ENCODE data around the gene ACHE. TPM values are rescaled to one million over a fixed set of nuclear protein-coding genes. Genes with fewer than 3 reads are reported as not detected.

The ACHE gene
- total RNA-seq, 2 donors from 2014 or later, result 2.8 to 9.4 TPM

DNA sequence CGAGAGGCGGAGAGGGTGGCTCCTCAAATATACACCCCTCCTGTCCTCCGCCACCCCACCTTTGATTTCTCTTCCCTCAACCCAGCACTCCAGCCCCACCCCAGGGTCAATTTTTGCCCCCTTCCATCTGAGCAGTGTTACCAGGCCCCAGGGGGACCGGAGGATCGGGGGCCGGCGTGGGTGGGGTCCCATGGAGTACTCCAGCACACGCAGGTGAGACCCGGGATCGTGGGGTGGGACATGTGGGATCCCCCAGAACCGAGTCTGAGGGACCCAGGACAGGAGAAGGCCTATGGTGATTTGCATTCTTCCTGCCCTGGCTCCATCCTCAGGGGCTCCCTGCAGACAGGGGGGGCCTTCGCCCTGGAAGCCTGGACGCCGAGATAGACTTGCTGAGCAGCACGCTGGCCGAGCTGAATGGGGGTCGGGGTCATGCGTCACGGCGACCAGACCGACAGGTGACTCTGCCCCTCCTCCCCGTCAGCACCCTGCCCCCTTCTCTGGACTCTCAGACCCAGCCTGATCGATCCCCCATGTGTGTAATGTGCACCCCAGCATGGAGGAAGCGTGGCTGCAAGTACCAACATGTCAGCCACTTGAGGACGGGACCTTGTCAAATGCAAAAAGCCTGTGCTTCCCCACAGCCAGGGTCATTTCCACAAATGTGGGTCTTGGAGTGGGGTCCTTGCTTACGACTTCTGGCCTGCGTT, 27.8 kb downstream of the ACHE start:
- intact Hi-C loops (cut with DNase I), result no loop called here
- DNase-seq (ENCODE audit: low spot score), result peak; percentile 75

DNA sequence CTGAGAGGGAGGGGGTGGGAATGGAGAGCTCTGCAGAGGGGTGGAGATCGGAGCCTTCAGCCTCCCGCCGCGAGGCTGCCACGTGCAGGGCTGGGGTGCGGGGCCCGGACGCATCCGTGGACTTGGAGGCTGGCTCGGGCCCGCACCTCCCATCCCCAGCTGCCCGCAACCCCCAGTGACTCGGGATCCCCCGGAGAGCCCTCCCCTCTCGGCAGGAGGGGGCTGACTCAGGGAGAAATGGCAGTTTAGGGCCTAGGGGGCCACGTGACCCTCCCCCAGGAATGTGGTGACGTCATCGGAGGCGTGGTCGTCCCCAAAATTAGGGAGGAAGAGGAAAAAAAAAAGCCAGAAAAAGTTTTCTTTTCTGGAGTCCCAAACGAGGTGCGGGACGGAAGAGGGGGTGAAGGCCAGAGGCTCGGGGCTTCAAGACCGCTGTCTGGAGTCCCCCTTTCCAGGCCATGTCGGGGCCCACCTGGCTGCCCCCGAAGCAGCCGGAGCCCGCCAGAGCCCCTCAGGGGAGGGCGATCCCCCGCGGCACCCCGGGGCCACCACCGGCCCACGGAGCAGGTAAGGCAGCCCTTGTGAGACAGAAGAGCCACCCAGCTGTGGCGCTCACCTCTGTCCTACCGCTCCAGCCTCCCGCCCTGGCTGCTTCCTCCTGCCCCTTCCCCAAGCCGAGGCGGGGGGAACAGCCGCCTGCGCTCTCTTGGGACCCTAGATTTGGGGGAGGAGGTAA, 28.5 kb downstream of the ACHE start, which contains the start of gene TRIP6:
TSS of gene TRIP6 (plus strand) at position 348 of the 736 bp plus-strand sequence. CDS start at position 459, 111 bp downstream.
- intact Hi-C loops (cut with DNase I), result no loop called here
- peak; percentile 97 for DNase-seq (ENCODE audit: low spot score)

DNA sequence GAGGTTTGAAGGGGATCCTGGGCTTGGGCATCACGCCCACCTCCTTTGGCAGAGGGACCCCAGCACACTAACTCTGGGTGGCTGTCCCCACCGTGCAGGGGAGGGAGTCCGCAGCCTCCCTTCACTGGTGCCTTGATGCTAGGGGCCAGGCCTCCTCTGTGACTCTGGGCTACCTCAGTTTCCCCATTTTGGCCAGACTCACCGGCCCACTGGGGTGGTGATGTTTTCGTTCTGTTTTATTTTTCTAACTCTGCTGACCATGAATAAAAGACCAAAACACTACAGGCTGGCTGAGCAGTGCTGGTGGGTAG, 29.0 kb downstream of the ACHE start:
- intact Hi-C loops (cut with DNase I), result no loop called here
- no peak for DNase-seq (ENCODE audit: low spot score)

DNA sequence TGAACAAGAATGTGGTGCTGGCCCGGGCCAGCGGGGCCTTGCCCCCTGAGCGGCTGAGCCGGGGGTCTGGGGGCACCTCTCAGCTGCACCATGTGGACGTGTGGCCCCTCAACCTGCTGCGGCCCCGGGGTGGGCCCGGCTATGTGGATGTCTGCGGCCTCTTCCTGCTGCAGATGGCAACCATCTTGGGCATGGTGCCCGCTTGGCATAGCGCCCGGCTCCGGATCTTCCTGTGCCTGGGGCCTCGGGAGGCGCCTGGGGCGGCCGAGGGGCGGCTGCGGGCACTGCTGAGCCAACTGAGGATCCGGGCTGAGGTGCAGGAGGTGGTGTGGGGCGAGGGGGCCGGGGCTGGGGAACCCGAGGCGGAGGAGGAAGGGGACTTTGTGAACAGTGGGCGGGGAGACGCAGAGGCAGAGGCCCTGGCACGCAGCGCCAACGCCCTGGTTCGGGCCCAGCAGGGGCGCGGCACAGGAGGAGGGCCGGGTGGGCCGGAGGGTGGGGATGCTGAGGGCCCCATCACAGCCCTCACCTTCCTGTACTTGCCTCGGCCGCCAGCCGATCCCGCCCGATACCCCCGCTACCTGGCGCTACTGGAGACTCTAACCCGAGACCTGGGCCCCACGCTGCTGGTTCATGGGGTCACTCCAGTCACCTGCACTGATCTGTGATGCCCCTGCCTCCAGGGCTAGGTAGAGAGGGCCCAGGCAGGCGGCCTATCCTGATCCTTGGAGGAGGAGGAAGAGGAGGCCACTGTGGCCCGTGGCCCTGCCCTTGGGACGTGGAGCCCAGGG, 29.6 kb downstream of the ACHE start:
- intact Hi-C loops (cut with DNase I), result no loop called here
- DNase-seq (ENCODE audit: low spot score), result peak; percentile 95

DNA sequence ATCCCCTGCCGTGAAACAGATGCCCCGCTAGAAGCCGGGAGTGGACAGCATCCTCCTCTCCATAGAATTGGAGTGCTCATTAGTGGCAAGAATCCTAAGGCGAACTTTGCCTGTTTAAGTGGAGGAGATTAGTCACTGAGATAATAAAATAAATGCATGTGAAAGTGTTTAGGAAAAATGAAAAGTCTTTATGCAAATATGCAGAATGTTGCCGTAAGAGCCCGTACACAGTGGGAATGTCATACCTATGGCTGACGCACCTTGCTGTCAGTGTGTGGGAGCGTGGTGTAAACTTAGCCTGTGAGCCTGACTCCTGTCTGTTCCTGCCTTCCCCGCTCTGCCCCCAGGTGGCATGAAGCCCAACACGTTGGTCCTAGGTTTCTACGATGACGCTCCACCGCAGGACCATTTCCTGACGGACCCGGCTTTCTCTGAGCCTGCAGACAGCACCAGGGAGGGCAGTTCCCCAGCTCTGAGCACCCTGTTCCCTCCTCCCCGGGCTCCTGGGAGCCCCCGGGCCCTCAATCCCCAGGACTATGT, 30.2 kb downstream of the ACHE start:
- intact Hi-C loops (cut with DNase I), result no loop called here
- no peak for DNase-seq (ENCODE audit: low spot score)

DNA sequence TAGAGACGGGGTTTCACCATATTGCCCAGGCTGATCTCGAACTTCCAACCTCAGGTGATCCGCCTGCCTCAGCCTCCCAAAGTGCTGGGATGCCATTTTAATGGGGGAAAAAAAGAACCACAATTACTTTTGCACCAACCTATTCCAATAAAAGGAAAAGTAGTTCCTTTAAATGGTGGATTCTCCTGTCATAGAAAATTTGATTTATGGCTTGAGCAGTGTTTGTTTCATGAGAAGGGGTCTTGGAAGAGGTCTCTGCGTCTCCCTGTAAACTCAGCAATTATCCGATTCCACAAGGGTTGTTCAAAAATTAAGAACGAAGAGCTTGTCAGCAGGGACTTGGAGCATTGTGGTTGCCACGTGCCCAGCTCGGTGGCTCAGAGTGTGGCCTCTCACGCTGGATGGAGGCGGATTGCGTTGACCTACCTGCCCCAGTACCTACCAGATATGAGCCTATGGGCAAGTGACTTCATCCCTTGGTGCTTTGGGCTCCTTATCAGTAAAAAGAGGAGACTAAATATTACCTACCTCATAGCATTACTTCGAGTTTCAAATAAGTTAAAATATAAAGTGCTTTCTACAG, 31.3 kb downstream of the ACHE start:
- intact Hi-C loops (cut with DNase I), result no loop called here
- no peak for DNase-seq (ENCODE audit: low spot score)

DNA sequence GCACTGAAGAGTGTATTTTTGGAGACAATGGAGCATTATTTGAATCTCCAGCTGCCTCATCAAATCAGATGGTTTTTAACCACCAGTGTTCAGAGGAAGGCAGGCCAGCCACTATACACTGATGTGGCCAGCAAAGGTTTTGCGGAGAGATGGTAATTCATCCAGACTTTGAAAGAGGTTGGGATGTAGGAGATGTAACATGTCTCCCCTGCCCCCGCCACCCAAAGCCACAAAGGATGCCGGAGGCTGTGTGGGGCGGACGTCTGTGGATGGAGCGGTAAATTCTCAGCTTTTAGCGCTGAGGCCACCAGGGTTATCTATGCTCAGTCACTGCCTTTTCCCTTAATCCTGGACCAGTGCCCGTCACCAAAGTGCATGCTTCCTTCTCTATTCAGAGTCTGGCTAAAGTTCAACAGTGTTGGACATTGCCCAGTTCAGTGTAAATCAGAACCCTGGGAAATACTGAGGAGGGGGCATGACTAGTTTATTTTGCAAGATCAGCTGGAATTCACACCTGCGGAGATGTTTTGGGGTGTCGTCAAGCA, 32.2 kb downstream of the ACHE start:
- intact Hi-C loops (cut with DNase I), result no loop called here
- peak; percentile 70 for DNase-seq (ENCODE audit: low spot score)

DNA sequence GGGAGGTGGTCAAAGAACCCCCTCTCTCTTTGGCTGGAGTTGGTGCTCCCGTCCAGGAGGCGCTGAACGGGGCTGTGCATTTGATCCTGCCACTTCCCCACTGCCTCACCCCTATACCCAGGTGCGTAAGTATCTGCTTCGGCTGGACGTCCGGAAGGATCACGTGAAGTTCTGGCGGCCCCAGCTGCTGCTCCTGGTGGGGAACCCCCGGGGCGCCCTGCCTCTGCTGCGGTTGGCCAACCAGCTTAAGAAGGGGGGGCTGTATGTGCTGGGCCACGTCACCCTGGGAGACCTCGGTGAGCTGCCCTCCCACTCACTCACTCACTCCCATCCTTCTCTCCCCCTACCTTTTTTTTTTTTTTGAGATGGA, 34.1 kb downstream of the ACHE start:
- DNase-seq (ENCODE audit: low spot score), result no peak
- intact Hi-C loops (cut with DNase I), result no loop called here

DNA sequence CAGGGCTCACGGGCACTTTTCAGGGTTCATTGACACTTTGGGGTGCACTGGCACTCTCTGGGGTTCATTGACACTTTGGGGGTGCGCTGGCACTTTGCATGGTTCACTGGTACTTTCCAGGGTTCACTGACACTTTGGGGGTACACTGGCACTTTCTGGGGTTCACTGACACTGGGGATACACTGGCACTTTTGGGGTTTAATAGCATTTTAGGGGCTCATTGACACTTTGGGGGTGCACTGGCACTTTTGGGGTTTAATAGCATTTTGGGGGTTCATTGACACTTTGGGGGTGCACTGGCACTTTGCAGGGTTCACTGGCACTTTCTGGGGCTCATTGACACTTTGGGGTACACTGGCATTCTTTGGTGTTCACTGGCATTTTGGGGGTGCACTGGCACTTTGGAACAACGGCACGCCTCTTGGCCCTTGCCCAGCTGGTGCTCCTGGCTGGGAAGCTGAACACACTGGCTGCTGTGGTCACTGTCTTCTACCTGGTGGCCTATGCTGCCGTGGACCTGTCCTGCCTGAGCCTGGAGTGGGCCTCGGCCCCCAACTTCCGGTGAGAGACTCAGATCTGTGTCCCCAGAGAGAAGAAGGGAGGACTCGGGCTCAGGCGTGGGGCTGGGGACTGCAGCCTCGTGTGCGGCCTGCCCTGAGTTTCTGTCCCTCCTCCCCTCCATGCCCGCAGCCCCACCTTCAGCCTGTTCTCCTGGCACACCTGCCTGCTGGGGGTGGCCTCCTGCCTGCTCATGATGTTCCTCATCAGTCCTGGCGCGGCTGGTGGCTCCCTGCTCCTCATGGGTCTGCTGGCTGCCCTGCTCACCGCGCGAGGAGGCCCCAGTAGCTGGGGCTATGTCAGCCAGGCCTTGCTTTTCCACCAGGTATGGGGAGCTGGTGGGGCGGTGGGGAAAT, 34.7 kb downstream of the ACHE start:
- DNase-seq (ENCODE audit: low spot score), result no peak
- intact Hi-C loops (cut with DNase I), result no loop called here

DNA sequence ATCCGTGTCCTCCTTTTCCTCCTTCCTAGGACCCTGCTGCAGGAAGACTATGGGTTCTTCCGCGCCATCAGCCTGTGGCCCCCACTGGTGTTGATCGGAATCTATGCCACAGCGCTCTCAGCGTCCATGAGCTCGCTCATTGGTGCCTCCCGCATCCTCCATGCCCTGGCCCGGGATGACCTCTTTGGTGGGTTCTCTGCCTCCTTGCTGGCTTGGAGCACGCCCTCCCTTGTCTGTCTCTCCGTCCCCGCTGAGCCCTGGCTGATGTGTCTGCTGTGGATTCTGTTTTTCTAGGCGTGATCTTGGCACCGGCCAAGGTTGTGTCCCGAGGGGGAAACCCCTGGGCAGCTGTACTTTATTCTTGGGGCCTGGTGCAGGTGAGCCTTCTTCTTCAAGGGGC, 35.8 kb downstream of the ACHE start:
- DNase-seq (ENCODE audit: low spot score), result peak; percentile 75
- intact Hi-C loops (cut with DNase I), result loop anchor here (10.0 kb wide), 2 partner anchors 135 to 295 kb away; partner anchors contain the start of gene EPO (in 1 of the 2)

DNA sequence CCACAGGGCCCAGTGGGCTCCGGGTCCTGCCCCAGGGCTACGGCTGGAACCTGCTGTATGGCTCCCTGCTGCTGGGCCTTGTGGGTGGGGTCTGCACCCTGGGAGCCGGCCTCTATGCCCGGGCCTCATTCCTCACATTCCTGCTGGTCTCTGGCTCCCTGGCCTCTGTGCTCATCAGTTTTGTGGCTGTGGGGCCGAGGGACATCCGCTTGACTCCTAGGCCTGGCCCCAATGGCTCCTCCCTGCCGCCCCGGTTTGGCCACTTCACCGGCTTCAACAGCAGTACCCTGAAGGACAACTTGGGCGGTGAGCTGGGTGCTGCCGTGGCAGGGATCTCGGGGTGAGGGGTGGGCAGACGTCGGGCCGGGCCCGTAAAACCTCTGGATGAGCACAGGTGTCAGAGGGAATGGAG, 38.8 kb downstream of the ACHE start:
- intact Hi-C loops (cut with DNase I), result loop anchor here (10.0 kb wide), 2 partner anchors 132 to 292 kb away; partner anchors contain the start of gene EPO (in 1 of the 2)
- peak; percentile 60 for DNase-seq (ENCODE audit: low spot score)

DNA sequence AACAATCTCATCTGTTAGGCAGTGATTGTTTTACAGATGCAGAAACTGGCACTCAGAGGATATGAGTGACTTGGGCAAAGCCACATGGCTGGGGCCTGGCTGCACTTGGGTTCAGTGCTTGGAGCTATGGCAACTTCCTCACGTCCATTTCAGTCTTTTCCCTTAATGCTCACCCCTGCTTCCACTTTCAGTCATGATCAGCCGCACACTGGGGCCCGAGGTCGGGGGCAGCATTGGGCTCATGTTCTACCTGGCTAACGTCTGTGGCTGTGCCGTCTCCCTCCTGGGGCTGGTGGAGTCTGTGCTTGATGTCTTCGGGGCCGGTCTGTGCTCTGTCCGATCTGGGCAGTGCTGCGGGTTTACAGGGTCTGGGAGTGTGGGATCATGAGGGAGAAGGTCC, 40.2 kb downstream of the ACHE start:
- peak; percentile 72 for DNase-seq (ENCODE audit: low spot score)
- intact Hi-C loops (cut with DNase I), result loop anchor here (10.0 kb wide), 2 partner anchors 131 to 291 kb away; partner anchors contain the start of gene EPO (in 1 of the 2)

DNA sequence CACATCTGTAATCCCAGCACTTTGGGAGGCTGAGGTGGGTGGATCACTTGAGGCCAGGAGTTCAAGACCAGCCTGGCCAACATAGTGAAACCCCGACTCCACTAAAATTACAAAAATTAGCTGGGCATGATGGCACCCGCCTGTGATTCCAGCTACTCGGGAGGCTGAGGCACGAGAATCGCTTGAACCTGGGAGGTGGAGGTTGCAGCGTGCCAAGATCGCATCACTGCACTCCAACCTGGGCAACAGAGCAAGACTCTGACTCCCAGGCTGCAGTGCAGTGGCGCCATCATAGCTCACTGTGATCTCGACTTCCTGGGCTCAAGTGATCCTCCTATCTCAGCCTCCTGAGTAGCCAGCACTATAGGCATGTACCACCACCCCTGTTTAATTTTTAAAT, 40.8 kb downstream of the ACHE start:
- DNase-seq (ENCODE audit: low spot score), result peak; percentile 71
- intact Hi-C loops (cut with DNase I), result loop anchor here (5.0 to 10.0 kb wide), 4 partner anchors 58 to 290 kb away; partner anchors contain the start of genes EPO (in 1 of the 2) and POP7 (in 1 of the 2)

DNA sequence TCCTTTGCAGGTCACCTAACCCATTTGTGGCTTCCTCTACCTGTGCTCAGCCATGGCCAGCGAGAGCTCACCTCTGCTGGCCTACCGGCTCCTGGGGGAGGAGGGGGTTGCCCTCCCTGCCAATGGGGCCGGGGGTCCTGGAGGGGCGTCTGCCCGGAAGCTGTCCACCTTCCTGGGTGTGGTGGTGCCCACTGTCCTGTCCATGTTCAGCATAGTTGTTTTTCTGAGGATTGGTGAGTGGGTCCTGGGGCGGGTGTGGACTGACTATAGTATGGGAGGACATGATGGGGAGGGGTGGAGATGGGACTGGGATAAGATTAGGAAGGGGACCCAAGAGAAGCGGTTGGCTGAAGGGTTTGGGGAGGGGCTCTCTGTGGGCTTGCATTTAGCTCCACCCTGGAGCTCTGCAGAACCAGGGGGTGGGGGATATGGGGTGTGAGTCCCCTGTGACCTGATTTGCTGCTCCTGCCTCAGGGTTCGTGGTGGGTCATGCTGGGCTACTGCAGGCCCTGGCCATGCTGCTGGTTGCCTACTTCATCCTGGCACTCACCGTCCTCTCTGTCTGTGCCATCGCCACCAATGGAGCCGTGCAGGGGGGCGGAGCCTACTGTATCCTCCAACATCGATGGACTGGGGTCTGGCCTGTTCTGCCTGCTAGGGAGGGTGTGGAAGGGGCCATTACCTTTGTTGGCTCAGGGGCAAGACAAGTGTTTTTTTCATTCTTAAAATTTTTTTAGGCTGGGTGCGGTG, 41.4 kb downstream of the ACHE start:
- intact Hi-C loops (cut with DNase I), result loop anchor here (5.0 to 10.0 kb wide), 4 partner anchors 57 to 290 kb away; partner anchors contain the start of genes EPO (in 1 of the 2) and POP7 (in 1 of the 2)
- peak; percentile 72 for DNase-seq (ENCODE audit: low spot score)

DNA sequence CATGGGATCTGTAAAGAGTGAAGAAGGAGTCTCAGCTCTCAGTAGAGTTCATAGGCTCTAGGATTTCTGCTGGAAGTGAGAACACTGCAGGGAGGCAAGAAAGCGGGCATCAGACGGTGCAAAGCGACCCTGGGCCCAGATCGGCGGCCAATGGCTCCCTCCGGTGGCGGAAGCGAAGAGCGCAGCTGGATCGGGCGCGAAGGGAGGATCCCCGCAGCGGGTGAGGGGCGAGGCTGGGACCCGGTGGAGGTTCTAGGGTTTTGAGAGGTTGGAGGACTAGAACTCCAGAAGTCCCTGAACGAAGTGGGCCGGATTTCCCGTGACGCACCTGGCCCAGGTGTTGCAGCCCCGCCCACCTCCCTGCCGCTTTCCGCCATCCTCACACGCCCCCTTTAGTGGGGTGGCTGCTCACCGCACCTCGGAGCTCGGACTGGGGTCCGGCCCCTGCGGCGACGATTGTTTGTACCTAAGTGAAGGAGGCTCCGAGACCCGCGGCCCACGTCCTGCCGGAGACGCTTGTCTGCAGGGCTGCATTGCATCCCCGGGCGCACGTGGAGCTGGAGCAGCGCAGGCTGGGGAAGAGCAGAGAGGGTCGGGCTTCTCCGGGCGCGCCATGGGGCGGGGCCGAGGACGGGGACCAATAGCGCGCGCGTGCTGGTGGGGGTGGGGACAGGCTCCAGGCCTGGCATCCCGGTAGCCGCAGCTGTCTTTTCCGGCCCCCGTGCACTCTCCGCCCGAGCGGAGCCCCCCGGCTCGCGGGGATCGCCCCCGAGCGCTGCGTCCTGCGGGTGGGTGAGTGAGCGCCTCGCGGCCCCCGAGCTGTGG, 43.4 kb downstream of the ACHE start, which contains the start of gene SLC12A9:
TSS of gene SLC12A9 (plus strand) at position 666 of the 825 bp plus-strand sequence. CDS start 1,485 bp downstream, outside the sequence.
- peak; percentile 98 for DNase-seq (ENCODE audit: low spot score)
- intact Hi-C loops (cut with DNase I), result loop anchor here (2.0 to 10.0 kb wide), 5 partner anchors 53 to 287 kb away; partner anchors contain the start of genes EPO (in 1 of the 2) and POP7 (in 1 of the 2)

DNA sequence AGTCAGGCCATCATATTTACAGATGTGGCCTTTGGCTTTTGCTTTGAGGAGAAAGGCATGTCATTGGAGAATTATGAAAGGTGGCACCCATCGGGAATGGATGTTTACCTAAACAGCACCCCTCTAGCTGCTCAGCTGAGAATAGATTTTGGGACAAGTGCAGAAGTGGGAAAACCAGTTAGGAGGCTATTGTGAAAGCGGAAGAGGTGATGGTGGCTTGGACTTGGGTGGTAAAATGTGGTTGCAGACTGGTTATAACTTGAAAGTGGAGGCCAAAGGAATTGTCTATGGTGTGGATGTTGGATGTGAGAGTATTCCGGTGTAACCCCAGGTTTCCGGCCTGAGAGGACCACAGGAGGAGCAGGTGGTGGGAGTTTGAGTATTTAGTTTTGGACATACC, 48.3 kb downstream of the ACHE start:
- no peak for DNase-seq (ENCODE audit: low spot score)
- intact Hi-C loops (cut with DNase I), result no loop called here

All from posterior vena cava (tissue), 2 donors.